Caco-2 (cell line): ENCODE measurements around the gene C1orf50. TPM values are rescaled to one million over a fixed set of nuclear protein-coding genes. Genes with fewer than 3 reads are reported as not detected.

Experiments
- BruUV-seq: library from RNA; stranded (reverse); fragments of 400-500 nt; replicated peaks from 2 replicates; lab custom pipeline; 2021; lab: Mats Ljungman, UMichigan
- CTCF ChIA-PET: fragments of 300-600 bp; sonication (Branson Sonifier 250); formaldehyde crosslinking; loops from one replicate; lab custom pipeline; 2022; ENCODE audit warnings: antibody characterized with exemption; lab: Charles Lee
- POLR2A ChIA-PET: fragments of 300-600 bp; sonication (Branson Sonifier 250); formaldehyde crosslinking; loops from one replicate; lab custom pipeline; 2022; ENCODE audit warnings: antibody characterized with exemption; lab: Charles Lee
- DNase-seq, 2 experiments: peaks; one replicate each; pipeline versions ENCODE4 v3.0.0 to v3.0.0-alpha.2; 2020 to 2022
- H3K27me3 ChIP-seq: replicated peaks from 2 replicates; pipeline ENCODE4 v1.6.0; 2011; ENCODE audit warnings: low read length; ENCODE audit not compliant: control insufficient read depth, insufficient read depth
- H3K36me3 ChIP-seq: 2 replicates; pipeline ENCODE4 v1.5.1; 2011; ENCODE audit warnings: low read length; ENCODE audit not compliant: control insufficient read depth, insufficient read depth
- H3K4me1 ChIP-seq: fragments of 250-450 bp; sonication (Bioruptor Pico); 2 replicates; pipeline ENCODE4 v1.5.1; 2020; ENCODE audit warnings: mild to moderate bottlenecking
- H3K4me3 ChIP-seq: 2 replicates; pipeline ENCODE4 v1.5.1; 2011; ENCODE audit warnings: low read depth, mild to moderate bottlenecking, control low read depth, low read length
- H3K9me3 ChIP-seq: fragments of 250-450 bp; sonication (Bioruptor Pico); 2 replicates; pipeline ENCODE4 v1.5.1; 2020; ENCODE audit warnings: mild to moderate bottlenecking, moderate library complexity
- H3K27ac Mint-ChIP-seq: one replicate; pipeline ENCODE4 v1.8.0; 2022; ENCODE audit warnings: mixed read lengths; ENCODE audit not compliant: unreplicated experiment
- H3K27me3 Mint-ChIP-seq: one replicate; pipeline ENCODE4 v1.8.0; 2022; ENCODE audit warnings: mixed read lengths; ENCODE audit not compliant: insufficient read depth, unreplicated experiment
- H3K36me3 Mint-ChIP-seq: one replicate; pipeline ENCODE4 v1.8.0; 2022; ENCODE audit warnings: mild to moderate bottlenecking, mixed read lengths; ENCODE audit not compliant: insufficient read depth, unreplicated experiment
- H3K4me1 Mint-ChIP-seq: one replicate; pipeline ENCODE4 v1.8.0; 2022; ENCODE audit warnings: low read depth, mixed read lengths; ENCODE audit not compliant: unreplicated experiment
- H3K4me3 Mint-ChIP-seq: one replicate; pipeline ENCODE4 v1.8.0; 2022; ENCODE audit warnings: mild to moderate bottlenecking, moderate library complexity, mixed read lengths; ENCODE audit not compliant: unreplicated experiment
- H3K9me3 Mint-ChIP-seq: one replicate; pipeline ENCODE4 v1.8.0; 2022; ENCODE audit warnings: mixed read lengths; ENCODE audit not compliant: unreplicated experiment
- CTCF ChIP-seq, 2 experiments: fragments of 200-600 bp in 1 of 2; IDR thresholded peaks; 1 replicate in 1 of 2; 2 replicates in 1 of 2; pipeline versions ENCODE4 v1.5.1 to v1.8.0; 2011 to 2022; ENCODE audit warnings: antibody characterized with exemption in 1 of 2, control low read depth in 1 of 2, inconsistent platforms in 1 of 2, low read depth in 1 of 2, low read length in 1 of 2, mild to moderate bottlenecking in 1 of 2, moderate library complexity in 1 of 2; ENCODE audit not compliant: insufficient read depth in 1 of 2, severe bottlenecking in 1 of 2, unreplicated experiment in 1 of 2
- intact Hi-C: fragments of 100-400 bp; cut with micrococcal nuclease; formaldehyde crosslinking; loops from one replicate; pipeline ENCODE4 v1.10.0; 2022; ENCODE audit not compliant: unreplicated experiment
- total RNA-seq: library from RNA; stranded (reverse); gene quantifications from 2 replicates; pipeline ENCODE4 v1.2.3, GENCODE V29; 2022

Gene C1orf50
- total RNA-seq, 1 experiment from 2014 or later, result 6.1 TPM

- POLR2A ChIA-PET, result no interaction called here
- intact Hi-C loops, result no loop called here
- no peak for TF ChIP-seq CTCF (IDR thresholded peaks at IDR 0.05; ENCODE audit: insufficient read depth in 1 of 2, low read depth in 1 of 2, low read length in 1 of 2, severe bottlenecking in 1 of 2, unreplicated experiment in 1 of 2)
Observed at GRCh38 chr1:42793824-42794223, 26.8 kb downstream of the C1orf50 start.

DNA sequence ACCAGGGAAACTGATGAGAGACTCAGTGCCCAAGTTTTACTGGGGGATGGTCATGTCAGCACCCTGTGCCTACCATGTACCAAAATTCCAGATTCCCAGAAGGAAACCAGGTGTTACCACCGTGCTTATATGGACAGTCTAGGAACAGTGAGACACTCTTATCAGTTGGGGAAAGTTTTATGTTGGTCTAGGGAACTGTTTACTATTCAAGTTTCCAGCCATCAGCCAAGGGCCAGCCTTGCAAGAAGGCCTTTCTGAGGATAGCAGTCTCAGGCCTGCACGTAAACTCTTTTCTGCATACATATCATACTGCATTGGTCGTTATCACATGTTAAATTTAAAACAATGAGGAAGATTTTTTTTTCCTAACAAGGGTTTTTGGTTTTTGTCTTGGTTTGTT is 30.4 kb downstream of the C1orf50 start:
- CTCF ChIA-PET, result no interaction called here

More at GRCh38 chr1:42793824-42794223, 26.8 kb downstream of the C1orf50 start:
- Mint-ChIP-seq H3K27me3 (no peaks in the 10 kb centered on the region), H3K4me1 (no peaks in the 10 kb centered on the region), H3K4me3 (no peak overlapping the region), H3K27ac (no peak overlapping the region), H3K36me3 (no peaks in the 10 kb centered on the region), H3K9me3 (no peaks in the 10 kb centered on the region)
- no peak for DNase-seq
- Histone ChIP-seq H3K4me3 (no peak overlapping the region), H3K36me3 (no peaks in the 10 kb centered on the region), H3K9me3 (no peaks in the 10 kb centered on the region), H3K4me1 (no peaks in the 10 kb centered on the region), H3K27me3 (no peaks in the 10 kb centered on the region)
- no TSS peak for BruUV-seq
- CTCF ChIA-PET, result interaction anchor here (0.6 kb wide), 1 partner anchor 41 kb away, joined by 3 read pairs; no protein-coding TSS in a partner anchor

DNA sequence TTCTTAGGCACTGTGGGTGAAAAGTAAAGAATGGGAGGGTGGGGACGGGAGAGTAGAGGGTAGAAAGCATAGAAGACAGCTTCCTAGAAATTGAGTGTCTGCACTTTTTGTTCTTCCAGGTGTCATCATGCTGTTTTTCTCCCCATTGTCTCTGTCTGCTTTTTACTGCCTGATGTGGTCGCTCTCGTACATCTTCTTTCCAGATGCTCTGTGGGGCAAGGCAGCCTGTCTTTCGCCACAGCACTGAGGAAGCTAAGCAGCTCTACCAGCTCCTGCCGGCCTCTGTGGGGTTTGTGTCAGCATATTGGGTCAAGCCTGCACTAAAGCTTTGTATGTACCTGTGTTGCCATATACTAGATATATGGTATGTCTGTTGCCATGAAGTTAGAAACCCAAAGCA is 30.9 kb downstream of the C1orf50 start:
- ChIA-PET CTCF (no interaction called here), POLR2A (no interaction called here)
- no peak for DNase-seq
- intact Hi-C loops, result no loop called here
- Histone ChIP-seq H3K27me3 (no peaks in the 10 kb centered on the region), H3K4me3 (no peak overlapping the region), H3K4me1 (no peaks in the 10 kb centered on the region), H3K36me3 (no peaks in the 10 kb centered on the region), H3K9me3 (no peaks in the 10 kb centered on the region)
- Mint-ChIP-seq H3K36me3 (no peaks in the 10 kb centered on the region), H3K4me3 (no peak overlapping the region), H3K27me3 (no peaks in the 10 kb centered on the region), H3K27ac (no peak overlapping the region), H3K9me3 (no peaks in the 10 kb centered on the region), H3K4me1 (no peaks in the 10 kb centered on the region)
- no peak for TF ChIP-seq CTCF (IDR thresholded peaks at IDR 0.05; ENCODE audit: insufficient read depth in 1 of 2, low read depth in 1 of 2, low read length in 1 of 2, severe bottlenecking in 1 of 2, unreplicated experiment in 1 of 2)
- BruUV-seq, result no TSS peak

More for the DNA sequence above, 30.4 kb downstream of the C1orf50 start:
- Mint-ChIP-seq H3K4me1 (no peaks in the 10 kb centered on the region), H3K27me3 (no peaks in the 10 kb centered on the region), H3K27ac (no peak overlapping the region), H3K9me3 (no peaks in the 10 kb centered on the region), H3K4me3 (no peak overlapping the region), H3K36me3 (no peaks in the 10 kb centered on the region)
- TF ChIP-seq CTCF (IDR thresholded peaks at IDR 0.05; ENCODE audit: insufficient read depth in 1 of 2, low read depth in 1 of 2, low read length in 1 of 2, severe bottlenecking in 1 of 2, unreplicated experiment in 1 of 2), result no peak
- Histone ChIP-seq H3K4me1 (no peaks in the 10 kb centered on the region), H3K36me3 (no peaks in the 10 kb centered on the region), H3K4me3 (no peak overlapping the region), H3K27me3 (no peaks in the 10 kb centered on the region), H3K9me3 (no peaks in the 10 kb centered on the region)
- DNase-seq, result no peak
- POLR2A ChIA-PET, result no interaction called here
- BruUV-seq, result no TSS peak
- intact Hi-C loops, result no loop called here
